GF-D8 (cell line): ENCODE data around the gene FASLG.
A peak's percentile ranks its signal among the peaks of the same experiment; 100 is the strongest.
"Not testable (repeated sequence)": the region's sequence is repeated elsewhere in the genome, so short reads cannot be mapped to it uniquely, and the experiment has no call there.

Experiments
- DNase-seq: peaks from one replicate; lab custom pipeline; 2025; lab: John Stamatoyannopoulos, UW

The FASLG gene

DNA sequence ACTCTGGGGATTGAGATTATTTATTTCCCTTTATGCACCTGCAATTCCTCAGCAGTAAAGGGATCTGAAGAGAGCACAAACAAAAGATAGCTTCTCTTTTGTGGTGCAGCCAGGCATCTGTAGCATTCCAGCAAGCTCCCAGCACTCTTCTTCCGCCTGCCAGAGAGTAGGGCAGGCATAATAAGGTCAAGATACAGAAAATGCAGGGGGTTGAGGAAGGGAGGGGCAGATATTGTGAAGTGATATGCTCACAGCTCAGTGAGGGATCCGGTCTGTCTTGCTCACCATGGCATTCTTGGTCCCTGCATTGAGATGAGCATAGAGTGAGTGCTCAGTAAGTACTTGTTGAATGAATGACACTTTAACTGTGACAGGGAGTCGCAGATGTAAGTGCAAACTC lies 23.9 kb downstream of the FASLG start:
- no peak for DNase-seq

DNA sequence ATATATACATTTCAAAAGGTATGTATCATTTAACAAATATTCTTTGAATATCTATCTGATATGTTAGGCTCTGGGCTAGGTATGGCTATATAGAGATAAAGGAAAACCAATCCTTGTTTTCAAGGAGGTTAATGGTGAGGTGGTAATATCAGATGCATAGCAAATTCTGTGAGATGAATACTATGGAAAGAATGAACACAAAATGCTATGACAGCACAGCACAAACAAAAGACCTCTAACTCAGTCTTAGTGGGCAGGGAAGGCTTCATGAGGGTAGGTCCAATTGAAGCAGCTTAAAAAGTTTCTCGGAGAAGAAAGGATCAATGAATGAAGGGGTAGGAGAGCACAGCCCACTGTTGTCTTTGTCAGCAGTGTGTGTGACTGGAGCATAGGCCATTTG lies 27.2 kb downstream of the FASLG start:
- DNase-seq = no peak

DNA sequence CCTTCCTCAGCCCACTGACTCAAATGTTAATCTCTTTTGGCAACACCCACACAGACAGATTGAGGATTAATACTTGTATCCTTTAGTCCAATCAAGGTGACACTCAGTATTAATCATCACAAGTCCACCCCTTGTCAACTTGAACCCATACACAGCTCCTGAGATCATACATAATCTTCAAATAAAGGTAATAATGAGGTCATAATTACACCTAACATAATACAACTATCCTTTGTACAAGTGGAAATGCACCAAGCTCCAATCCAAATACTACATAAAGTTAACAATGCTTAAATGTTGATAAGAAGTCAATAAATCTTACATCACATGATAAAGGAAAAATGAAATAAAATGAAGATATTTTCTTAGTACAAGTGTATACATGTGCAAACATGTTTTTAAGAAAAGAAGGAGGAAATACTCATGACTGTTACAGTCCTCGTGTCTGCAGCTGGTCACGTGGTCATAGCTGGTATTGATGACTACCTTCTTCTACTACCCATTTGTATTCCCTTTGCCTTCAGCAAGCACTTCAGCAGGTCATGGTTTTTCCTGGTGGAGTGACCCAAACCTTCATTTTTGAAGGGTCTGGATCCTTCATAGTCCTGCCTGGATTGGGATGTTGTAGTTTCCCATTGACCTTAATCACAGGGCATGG lies 29.7 kb downstream of the FASLG start:
- not testable (repeated sequence) for DNase-seq

DNA sequence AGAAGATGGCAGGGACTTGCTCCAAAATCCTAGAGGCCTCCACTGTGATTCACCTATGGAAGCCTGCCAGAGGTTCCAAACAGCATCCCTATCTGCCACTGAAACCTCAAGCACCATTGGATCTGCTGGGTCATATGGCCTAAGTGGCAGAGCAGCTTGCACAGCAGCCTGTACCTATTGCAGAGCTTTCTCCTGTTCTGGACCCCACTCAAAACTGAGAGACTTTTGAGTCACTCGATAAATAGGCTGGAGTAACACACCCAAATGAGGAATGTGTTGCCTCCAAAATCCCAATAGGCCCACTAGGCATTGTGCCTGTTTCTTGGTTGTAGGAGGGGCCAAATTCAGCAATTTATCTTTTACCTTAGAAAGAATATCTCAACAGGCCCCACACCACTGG lies 32.0 kb downstream of the FASLG start:
- not testable (repeated sequence) for DNase-seq

DNA sequence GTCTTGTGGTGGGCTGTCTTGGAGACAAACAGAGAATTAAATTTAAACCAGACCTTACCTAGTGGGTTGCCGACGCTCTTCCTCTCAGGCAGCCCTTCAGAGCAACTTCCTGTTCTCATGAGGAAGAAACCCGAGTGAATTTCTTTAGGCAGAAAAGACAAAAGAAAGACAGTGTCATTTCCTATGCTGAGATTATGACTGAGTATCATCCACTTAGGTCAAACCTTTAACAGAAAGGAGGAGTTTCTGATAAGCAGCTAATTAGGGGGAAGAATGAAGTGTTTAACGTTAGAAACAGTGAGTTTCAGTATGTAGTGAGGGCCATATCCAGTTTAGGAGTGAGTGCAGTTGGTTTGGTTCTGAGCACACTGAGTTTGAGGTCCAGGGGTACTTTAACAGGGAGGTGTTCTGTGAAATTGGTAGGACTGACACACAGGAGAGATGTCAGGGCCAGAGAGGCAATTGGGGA lies 38.7 kb downstream of the FASLG start:
- no peak for DNase-seq

DNA sequence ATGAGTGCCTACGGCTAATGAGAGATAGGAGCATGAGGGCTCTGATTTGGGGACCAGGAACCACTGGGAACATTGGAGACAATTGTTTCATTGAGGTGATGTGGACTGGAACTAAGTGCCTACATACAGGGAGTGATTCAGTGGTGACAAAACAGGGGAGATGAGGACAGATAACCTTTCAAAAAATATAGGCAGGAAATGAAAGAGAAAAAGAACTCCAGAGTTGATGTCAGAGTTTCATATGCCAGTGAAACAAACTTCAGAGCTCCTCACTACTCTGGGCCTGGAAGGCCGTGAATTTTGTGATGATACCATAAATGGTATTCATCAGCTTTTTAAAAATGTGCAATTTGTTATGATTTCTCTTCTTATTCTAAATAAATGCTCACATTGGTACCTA lies 39.3 kb downstream of the FASLG start:
- DNase-seq = no peak

DNA sequence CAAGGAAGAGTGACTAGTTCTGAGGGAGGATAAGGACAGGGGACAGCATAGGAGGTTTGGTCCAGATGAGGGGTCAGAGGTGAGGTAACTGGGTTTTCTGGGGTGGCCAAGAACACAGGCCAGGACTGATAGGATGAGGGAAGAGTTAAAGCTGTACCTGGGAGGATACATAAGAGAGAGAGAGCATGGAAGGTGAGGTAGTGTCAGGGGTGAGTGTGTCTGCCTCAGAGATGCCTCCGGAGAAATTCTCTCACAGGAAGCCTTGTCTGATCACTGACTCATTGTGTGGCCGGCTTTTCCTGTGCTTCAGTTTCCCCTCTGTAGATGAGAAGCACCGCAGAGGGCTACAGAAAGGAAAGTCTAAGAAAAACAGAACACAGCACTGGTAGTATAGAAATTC lies 40.2 kb downstream of the FASLG start:
- DNase-seq = peak; percentile 19

DNA sequence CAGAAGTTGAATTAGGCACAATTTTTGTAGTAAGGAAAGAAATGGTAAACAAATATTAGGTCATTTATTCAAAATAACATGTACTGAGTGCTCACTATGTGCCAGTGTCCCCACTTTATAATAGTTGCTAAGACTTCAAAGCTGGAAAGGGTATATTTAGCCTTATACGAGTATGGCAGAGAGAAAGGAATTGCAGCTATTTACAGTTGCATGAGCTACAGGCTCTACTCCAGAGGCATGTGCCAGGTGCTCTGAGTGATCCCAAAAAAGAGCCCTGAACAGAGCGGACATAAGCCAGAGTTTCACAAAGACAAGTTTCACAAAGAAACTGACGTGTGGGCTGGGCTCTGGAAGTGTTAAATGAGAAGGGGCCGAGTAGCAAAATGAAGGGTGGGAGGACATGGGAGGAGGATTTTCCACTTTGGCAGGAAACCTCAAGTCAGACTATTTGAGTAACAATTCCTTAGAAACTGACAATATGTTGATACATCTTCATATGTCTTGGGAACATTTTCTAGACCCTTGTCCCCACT lies 40.9 kb downstream of the FASLG start:
- no peak for DNase-seq

DNA sequence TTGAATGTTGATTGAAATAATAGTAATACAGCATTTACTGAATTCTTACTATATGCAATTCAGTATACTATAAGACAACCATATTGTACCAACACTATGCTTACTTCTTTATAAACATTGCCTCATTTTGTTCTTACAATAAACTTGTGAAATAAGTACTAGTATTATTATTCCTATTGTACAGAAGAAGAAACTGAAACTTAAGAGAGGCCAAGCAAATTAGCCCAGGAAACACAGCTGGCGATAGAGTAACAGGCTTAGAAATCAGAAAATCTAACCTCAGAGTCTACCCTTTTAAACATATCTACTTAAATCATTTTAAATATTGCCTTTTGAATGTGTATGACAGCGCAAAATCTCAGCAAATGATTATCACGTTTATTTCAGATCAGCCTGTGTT lies 41.7 kb downstream of the FASLG start:
- no peak for DNase-seq

DNA sequence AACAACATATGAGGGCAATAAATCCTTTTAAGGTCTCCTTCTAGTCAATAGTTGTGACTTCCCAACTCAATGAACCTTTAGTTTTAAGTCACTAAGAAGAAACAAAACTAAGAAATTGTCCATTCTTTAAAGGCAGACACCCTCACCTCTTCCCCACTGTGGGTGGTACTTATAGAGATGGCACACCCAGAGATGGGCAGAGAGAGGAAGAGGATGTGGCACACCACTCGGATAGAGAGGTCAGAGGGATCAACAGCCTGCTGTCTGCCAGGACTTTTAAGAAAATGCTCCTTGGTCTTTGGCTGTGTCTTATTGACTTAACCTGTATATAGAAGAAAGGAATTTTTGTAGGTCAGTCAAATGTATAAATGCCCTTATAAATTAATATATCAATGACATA lies 45.1 kb downstream of the FASLG start:
- DNase-seq = no peak

DNA sequence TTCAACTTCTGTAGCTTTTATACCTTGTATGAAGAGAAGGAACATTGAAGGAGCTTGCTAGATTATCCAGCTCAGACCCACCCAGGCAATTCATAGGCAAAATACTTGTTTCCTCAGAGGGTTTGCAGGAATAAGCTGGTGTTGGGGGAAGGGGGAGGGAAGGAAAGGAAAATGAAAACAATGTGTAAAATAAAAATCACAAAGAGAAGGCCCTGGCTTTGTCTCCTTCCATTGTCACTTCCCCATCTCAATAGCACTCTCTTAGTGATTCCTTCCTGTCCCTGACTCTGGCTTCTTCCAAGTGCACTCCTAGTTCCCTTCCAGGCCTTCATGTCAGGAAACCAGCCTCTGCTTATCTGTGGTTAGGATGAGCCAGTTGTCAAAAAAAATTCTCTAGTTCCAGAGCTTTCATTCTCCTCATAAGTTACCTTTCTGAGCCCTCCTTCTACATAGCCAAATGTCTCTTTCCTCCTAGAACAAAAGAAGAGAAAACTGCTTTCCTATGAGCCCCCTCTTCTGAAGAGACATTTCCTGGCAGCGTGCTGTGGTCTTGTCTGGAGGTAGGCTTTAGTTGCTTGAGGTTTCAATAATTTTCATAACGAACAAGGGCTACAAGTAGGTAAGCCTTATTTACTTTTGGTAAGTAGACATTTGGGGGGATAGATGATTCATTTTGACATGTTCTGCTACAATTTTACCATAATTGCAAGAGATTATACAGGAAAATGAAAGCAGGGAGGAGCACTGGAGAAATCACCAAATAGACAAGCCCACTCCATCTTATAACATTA lies 45.7 kb downstream of the FASLG start:
- DNase-seq = no peak

DNA sequence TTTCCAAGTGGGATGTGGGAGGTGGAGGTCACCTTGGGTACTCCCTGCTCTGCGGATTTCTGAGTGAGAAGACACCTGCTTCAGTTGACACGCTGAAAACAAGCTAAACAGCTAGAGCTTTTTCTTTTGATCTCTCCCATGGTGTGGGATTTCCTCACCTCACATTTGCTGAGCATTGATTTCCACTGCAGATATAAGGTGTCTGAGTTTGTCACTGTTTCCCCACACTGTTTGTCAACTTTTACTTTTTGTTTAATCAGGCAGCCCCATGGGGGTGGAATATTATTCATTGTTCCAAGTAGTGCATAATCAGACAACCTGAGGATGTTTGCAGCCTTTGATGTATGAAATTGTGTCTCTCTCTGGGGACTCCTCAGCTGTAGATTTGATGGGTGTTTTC lies 49.5 kb downstream of the FASLG start:
- DNase-seq = no peak

DNA sequence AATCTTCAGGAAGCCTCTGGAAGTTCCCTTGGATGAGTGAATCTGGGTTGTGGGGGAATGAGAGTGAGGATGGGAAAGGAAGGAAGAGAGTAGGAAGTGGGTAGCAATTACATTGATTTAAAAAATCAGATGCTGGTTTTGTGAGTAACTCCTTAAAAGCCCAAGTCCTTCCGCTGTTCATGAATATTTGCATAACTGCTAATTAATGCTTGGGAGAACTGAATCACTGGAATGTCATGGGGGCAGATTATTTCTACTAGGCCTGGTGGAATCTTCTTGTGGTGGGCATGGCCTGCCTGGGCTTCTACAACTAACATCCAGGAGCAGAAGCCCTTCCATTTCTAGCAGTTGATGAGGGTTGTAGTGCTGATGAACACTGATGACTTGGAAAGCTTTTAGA lies 52.7 kb downstream of the FASLG start:
- no peak for DNase-seq

DNA sequence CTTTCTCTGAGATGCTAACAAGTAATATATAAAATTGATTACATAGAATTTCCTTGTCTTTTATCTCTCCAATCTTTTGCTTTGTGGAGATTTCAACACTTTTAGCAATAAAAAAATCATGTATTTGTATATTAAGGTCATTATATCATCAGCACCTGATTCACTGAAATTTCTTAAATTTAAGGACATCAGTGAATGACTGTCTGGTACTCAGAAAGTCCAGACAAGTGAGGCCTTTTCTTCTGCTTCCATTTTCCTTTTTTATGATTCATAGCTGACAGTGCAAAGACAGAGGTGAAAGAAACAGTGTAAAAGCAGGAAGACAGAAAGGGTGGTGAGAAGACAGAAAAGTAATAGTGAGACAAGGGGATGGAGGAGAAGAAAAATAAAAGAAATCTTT lies 54.6 kb downstream of the FASLG start:
- no peak for DNase-seq
